HEK293 (cell line): ENCODE results near the gene EIPR1.

Source experiments
- CTCF ChIA-PET: fragments of 350-600 bp; formaldehyde crosslinking; extraction: SDS; loops from one replicate; lab custom pipeline; 2021; ENCODE audit warnings: antibody characterized with exemption; lab: Yijun Ruan, JAX
- POLR2A ChIA-PET: fragments of 300-600 bp; formaldehyde crosslinking; extraction: SDS; loops from one replicate; lab custom pipeline; 2020; ENCODE audit warnings: antibody characterized with exemption, inconsistent platforms; lab: Yijun Ruan, JAX
- H3K27ac ChIP-seq: fragments of 200-500 bp; sonication (Bioruptor generic); 2 replicates; pipeline ENCODE4 v1.5.1; 2014; ENCODE audit warnings: low read depth, low read length, control low read depth, inconsistent platforms; ENCODE audit errors: extremely low read depth
- H3K36me3 ChIP-seq, 2 experiments: fragments of 200-500 bp in 1 of 2; sonication (Bioruptor generic) in 1 of 2; 1 replicate in 1 of 2; 2 replicates in 1 of 2; pipeline ENCODE4 v1.5.1; 2014 to 2017; ENCODE audit warnings: inconsistent platforms in 2 of 2, low read length in 2 of 2; ENCODE audit not compliant: control insufficient read depth in 2 of 2, insufficient read depth in 1 of 2
- H3K4me1 ChIP-seq: fragments of 200-500 bp; sonication (Bioruptor generic); 2 replicates; pipeline ENCODE4 v1.5.1; 2014; ENCODE audit warnings: mild to moderate bottlenecking, low read length, inconsistent platforms; ENCODE audit not compliant: control insufficient read depth, insufficient read depth
- H3K4me3 ChIP-seq: 2 replicates; pipeline ENCODE4 v1.5.1; 2011; ENCODE audit warnings: low read depth, mild to moderate bottlenecking, control low read depth, low read length, moderate library complexity
- H3K9me3 ChIP-seq: fragments of 200-500 bp; sonication (Bioruptor generic); 2 replicates; pipeline ENCODE4 v1.5.1; 2014; ENCODE audit warnings: low read depth, low read length, inconsistent platforms; ENCODE audit not compliant: control insufficient read depth, insufficient read depth
- KLF1 ChIP-seq: fragments of 450-650 bp; formaldehyde crosslinking; IDR thresholded peaks from 2 replicates; pipeline ENCODE4 v1.5.1; 2016; ENCODE audit warnings: missing biosample characterization, missing genetic modification characterization
- KLF8 ChIP-seq: fragments of 450-650 bp; formaldehyde crosslinking; IDR thresholded peaks from 2 replicates; pipeline ENCODE4 v1.5.1; 2016; ENCODE audit warnings: missing biosample characterization, missing genetic modification characterization
- RBAK ChIP-seq: fragments of 450-650 bp; formaldehyde crosslinking; IDR thresholded peaks from 2 replicates; pipeline ENCODE4 v1.5.1; 2016; ENCODE audit warnings: missing biosample characterization, missing genetic modification characterization
- SETDB1 ChIP-seq: IDR thresholded peaks from one replicate; pipeline ENCODE4 v1.6.1; 2017; ENCODE audit warnings: mild to moderate bottlenecking, low read length, moderate library complexity, mixed read lengths; ENCODE audit not compliant: insufficient read length
- ZBTB7A ChIP-seq: fragments of 450-650 bp; formaldehyde crosslinking; IDR thresholded peaks from 2 replicates; pipeline ENCODE4 v1.5.1; 2016; ENCODE audit warnings: low read depth, missing biosample characterization, missing genetic modification characterization
- ZBTB8A ChIP-seq: fragments of 450-650 bp; formaldehyde crosslinking; IDR thresholded peaks from 2 replicates; pipeline ENCODE4 v1.5.1; 2016; ENCODE audit warnings: missing biosample characterization, missing genetic modification characterization
- ZFP3 ChIP-seq: fragments of 450-650 bp; formaldehyde crosslinking; IDR thresholded peaks from 2 replicates; pipeline ENCODE4 v1.5.1; 2016; ENCODE audit warnings: low read depth, missing biosample characterization, missing genetic modification characterization
- ZNF174 ChIP-seq: fragments of 450-650 bp; formaldehyde crosslinking; IDR thresholded peaks from 2 replicates; pipeline ENCODE4 v1.5.0; 2017; ENCODE audit warnings: missing biosample characterization, mild to moderate bottlenecking, missing genetic modification characterization
- ZNF184 ChIP-seq: fragments of 450-650 bp; IDR thresholded peaks from 2 replicates; pipeline ENCODE4 v1.5.1; 2018; ENCODE audit warnings: missing biosample characterization, mild to moderate bottlenecking, missing genetic modification characterization
- ZNF239 ChIP-seq: fragments of 450-650 bp; formaldehyde crosslinking; IDR thresholded peaks from 2 replicates; pipeline ENCODE4 v1.5.1; 2016; ENCODE audit warnings: missing biosample characterization, missing genetic modification characterization
- ZNF324 ChIP-seq: fragments of 450-650 bp; formaldehyde crosslinking; IDR thresholded peaks from 2 replicates; pipeline ENCODE4 v1.5.1; 2016; ENCODE audit warnings: missing biosample characterization, missing genetic modification characterization
- ZNF561 ChIP-seq: fragments of 450-650 bp; IDR thresholded peaks from 2 replicates; pipeline ENCODE4 v1.5.1; 2018; ENCODE audit warnings: missing biosample characterization, missing genetic modification characterization, borderline replicate concordance
- ZNF596 ChIP-seq: fragments of 450-650 bp; IDR thresholded peaks from 2 replicates; pipeline ENCODE4 v1.5.0; 2018; ENCODE audit warnings: missing biosample characterization, mild to moderate bottlenecking, missing genetic modification characterization, moderate library complexity
- ZNF600 ChIP-seq: fragments of 450-650 bp; formaldehyde crosslinking; IDR thresholded peaks from 2 replicates; pipeline ENCODE4 v1.5.1; 2016; ENCODE audit warnings: missing biosample characterization, missing genetic modification characterization
- ZNF626 ChIP-seq: fragments of 450-650 bp; sonication (Bioruptor Pico); formaldehyde crosslinking; IDR thresholded peaks from 2 replicates; pipeline ENCODE4 v1.5.1; 2018; ENCODE audit warnings: missing biosample characterization, missing genetic modification characterization, inconsistent platforms
- ZNF629 ChIP-seq: fragments of 450-650 bp; formaldehyde crosslinking; IDR thresholded peaks from 2 replicates; pipeline ENCODE4 v1.5.1; 2017; ENCODE audit warnings: missing biosample characterization, missing genetic modification characterization
- ZNF768 ChIP-seq: fragments of 450-650 bp; formaldehyde crosslinking; IDR thresholded peaks from 2 replicates; pipeline ENCODE4 v1.5.1; 2018; ENCODE audit warnings: missing biosample characterization, mild to moderate bottlenecking, missing genetic modification characterization
- ZNF843 ChIP-seq: fragments of 450-650 bp; formaldehyde crosslinking; IDR thresholded peaks from 2 replicates; pipeline ENCODE4 v1.5.1; 2016; ENCODE audit warnings: missing biosample characterization, missing genetic modification characterization
- TF ChIP-seq, protein P1 (sequence below): fragments of 450-650 bp; formaldehyde crosslinking; IDR thresholded peaks from 2 replicates; pipeline ENCODE4 v1.5.1; 2016; ENCODE audit warnings: missing biosample characterization, missing genetic modification characterization

The EIPR1 gene

DNA sequence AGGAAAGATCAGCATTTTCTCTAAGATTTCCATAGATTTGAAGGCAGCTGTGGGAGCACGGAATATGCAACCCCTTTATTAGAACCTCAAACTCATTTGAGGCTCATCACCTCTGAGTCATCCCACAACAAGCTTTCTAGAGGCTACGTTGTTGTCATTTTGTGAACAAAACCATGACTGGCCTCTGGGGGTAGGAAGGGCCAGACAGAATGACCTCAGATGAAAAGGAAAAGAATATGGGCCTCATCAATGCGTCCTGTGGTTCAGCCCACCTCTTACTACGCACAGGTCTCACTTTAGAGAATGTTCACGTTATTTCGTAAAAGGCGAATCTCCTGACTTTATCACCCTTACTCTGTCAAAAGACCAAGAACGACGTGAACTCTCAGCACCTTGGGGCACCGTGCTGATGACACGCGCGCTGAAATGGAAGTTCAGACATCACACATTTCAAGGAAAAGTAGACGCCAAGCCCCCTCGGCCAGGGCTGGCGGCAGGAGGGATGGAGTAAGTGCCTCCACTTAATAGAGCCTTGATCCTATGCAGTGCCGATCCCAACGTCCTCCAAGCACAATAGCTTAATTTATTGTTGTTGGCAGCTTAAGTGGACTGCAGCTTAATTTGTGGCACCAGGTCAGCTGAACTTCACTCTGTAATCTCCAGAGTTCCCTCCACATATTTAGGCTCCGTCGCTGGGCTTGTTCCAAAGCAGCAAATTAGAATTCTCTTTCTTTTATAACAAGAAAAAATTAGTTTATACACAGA is 208.3 kb downstream of the EIPR1 start:
- POLR2A ChIA-PET = no interaction called here
- no peak for TF ChIP-seq ZBTB7A (tag by site-specific recombination)
- TF ChIP-seq ZNF843 (tag by site-specific recombination) = no peak
- no peak for TF ChIP-seq ZNF626
- TF ChIP-seq ZNF184 = no peak
- no peak for TF ChIP-seq ZNF768
- no peak for TF ChIP-seq KLF1 (tag by site-specific recombination)
- TF ChIP-seq ZNF600 (tag by site-specific recombination) = no peak
- no peak for TF ChIP-seq ZNF629 (tag by site-specific recombination)
- no peak for TF ChIP-seq ZNF561 (tag by site-specific recombination)
- no peak for TF ChIP-seq ZNF239 (tag by site-specific recombination)
- TF ChIP-seq, protein P1, sequence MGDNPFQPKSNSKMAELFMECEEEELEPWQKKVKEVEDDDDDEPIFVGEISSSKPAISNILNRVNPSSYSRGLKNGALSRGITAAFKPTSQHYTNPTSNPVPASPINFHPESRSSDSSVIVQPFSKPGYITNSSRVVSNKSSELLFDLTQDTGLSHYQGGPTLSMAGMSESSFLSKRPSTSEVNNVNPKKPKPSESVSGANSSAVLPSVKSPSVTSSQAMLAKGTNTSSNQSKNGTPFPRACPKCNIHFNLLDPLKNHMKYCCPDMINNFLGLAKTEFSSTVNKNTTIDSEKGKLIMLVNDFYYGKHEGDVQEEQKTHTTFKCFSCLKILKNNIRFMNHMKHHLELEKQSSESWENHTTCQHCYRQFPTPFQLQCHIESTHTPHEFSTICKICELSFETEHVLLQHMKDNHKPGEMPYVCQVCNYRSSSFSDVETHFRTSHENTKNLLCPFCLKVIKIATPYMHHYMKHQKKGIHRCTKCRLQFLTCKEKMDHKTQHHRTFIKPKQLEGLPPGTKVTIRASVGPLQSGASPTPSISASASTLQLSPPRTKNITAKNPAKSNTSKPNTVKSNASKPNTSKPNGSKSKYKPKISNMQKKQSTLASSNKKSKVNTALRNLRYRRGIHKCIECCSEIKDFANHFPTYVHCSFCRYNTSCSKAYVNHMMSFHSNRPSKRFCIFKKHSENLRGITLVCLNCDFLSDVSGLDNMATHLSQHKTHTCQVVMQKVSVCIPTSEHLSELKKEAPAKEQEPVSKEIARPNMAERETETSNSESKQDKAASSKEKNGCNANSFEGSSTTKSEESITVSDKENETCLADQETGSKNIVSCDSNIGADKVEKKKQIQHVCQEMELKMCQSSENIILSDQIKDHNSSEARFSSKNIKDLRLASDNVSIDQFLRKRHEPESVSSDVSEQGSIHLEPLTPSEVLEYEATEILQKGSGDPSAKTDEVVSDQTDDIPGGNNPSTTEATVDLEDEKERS = no peak
- no peak for TF ChIP-seq RBAK (tag by site-specific recombination)
- peaks cover 0 to 8% of the 10 kb centered on the region in 2 experiments; a peak in 1 of 3 replicates for H3K36me3 ChIP-seq
- no peaks in the 10 kb centered on the region; the same call in 1 of the 2 replicates for H3K9me3 ChIP-seq
- no peak overlapping the region for H3K4me3 ChIP-seq
- CTCF ChIA-PET = interaction anchor here (1.4 kb wide), 1 partner anchor 9 kb away, joined by 4 read pairs; no protein-coding TSS in a partner anchor
- H3K27ac ChIP-seq = no peak overlapping the region
- no peaks in the 10 kb centered on the region for H3K4me1 ChIP-seq

DNA sequence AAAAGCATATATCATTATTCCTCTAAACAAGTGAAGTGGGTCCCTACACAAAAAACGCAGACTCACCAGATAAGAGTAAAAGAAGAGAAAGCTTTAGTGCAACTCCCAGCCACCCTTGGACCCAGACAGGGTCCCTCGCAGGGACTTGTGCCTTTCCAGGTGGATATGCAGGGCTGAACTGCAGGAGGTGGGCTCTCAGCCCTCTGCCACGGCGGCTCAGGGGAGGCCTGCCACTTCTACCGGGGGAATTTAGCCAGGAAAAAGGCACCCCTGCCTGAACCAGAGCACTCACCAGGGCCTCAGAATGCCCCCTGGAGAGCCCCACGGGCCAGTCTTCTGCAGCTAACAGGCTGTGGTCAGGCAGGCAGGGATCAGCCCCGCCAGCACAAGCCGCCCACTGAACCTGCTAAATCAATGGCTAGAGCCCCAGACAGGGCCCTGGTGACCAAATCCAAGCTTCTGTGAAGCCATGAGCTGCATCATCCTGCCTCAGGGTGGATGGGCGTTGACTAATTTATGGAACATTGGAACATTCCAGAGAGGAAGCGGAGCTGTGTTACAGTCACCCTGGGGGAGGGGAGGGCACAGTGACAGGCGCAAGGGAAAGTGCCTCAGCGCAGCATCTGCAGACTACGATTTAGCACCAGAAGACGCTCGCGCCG is 209.3 kb downstream of the EIPR1 start:
- no peak for TF ChIP-seq ZBTB8A (tag by site-specific recombination)
- no peak for TF ChIP-seq ZNF174 (tag by site-specific recombination)
- no peak for TF ChIP-seq ZFP3
- no peak for TF ChIP-seq ZNF324 (tag by site-specific recombination)
- TF ChIP-seq ZNF768 = no peak
- no peak for TF ChIP-seq KLF8 (tag by site-specific recombination)
- ChIA-PET CTCF (interaction anchor here (1.4 kb wide), 1 partner anchor 10 kb away, joined by 4 read pairs; no protein-coding TSS in a partner anchor), POLR2A (no interaction called here)

DNA sequence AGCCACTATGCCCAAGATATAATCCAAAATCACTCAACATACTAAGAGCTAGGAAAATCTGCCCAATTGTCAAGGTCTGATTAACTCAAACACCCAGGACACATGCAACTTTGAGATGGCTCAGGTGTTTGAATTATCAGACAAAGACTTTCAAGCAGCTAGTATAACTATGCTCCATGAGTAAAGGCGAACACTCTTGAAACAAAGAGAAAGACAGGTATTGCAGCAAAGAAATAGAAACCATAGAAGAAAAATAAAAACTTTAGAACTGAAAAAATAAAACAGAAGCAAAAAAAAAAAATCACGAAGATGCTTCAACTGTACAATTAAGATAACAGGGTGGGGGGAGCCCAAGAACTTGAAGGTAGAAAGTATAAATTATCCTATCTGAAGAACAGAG is 214.2 kb downstream of the EIPR1 start:
- H3K4me1 ChIP-seq = no peaks in the 10 kb centered on the region
- no peak overlapping the region for H3K27ac ChIP-seq
- no peaks in the 10 kb centered on the region for H3K36me3 ChIP-seq
- POLR2A ChIA-PET = no interaction called here
- no peak overlapping the region for H3K4me3 ChIP-seq
- H3K9me3 ChIP-seq = no peaks in the 10 kb centered on the region; the same call in none of the 2 replicates
- TF ChIP-seq SETDB1 (peak; percentile 88), ZNF596 (no peak)
- TF ChIP-seq, all 188 proteins: peak for 1
- CTCF ChIA-PET = no interaction called here

More for the DNA sequence above, 209.3 kb downstream of the EIPR1 start:
- Histone ChIP-seq H3K9me3 (no peaks in the 10 kb centered on the region; the same call in none of the 2 replicates), H3K36me3 (peaks cover 0 to 8% of the 10 kb centered on the region in 2 experiments; a peak in 1 of 3 replicates), H3K4me3 (no peak overlapping the region), H3K27ac (no peak overlapping the region), H3K4me1 (no peaks in the 10 kb centered on the region)
